HG02870 (cell line): ENCODE results near the gene PANK2.
"Not testable (repeated sequence)": the region's sequence is repeated elsewhere in the genome, so short reads cannot be mapped to it uniquely, and the experiment has no call there.

Experiments
- ATAC-seq: cut with Tn5 transposase; IDR thresholded peaks from one replicate; pipeline ENCODE4 v1.9.1; 2021; ENCODE audit warnings: mild to moderate bottlenecking, moderate library complexity; ENCODE audit not compliant: unreplicated experiment

Gene PANK2

GRCh38 chr20:3925899-3926638, 36.9 kb downstream of the PANK2 start:
- ATAC-seq = no peak

GRCh38 chr20:3927486-3928291, 38.5 kb downstream of the PANK2 start:
- no peak for ATAC-seq

GRCh38 chr20:3929713-3930060, 40.5 kb downstream of the PANK2 start:
- no peak for ATAC-seq

GRCh38 chr20:3930265-3931206, 41.3 kb downstream of the PANK2 start:
- ATAC-seq = no peak

GRCh38 chr20:3931664-3932063, 42.5 kb downstream of the PANK2 start:
- no peak for ATAC-seq

GRCh38 chr20:3932277-3932676, 43.1 kb downstream of the PANK2 start:
- ATAC-seq = no peak

GRCh38 chr20:3932681-3933080, 43.5 kb downstream of the PANK2 start:
- no peak for ATAC-seq

- no peak for ATAC-seq
Measured at GRCh38 chr20:3933218-3933617, 44.0 kb downstream of the PANK2 start.

- ATAC-seq = no peak
Measured at GRCh38 chr20:3934624-3935023, 45.4 kb downstream of the PANK2 start.

GRCh38 chr20:3935295-3935955, 46.2 kb downstream of the PANK2 start:
- no peak for ATAC-seq

GRCh38 chr20:3935956-3936340, 46.8 kb downstream of the PANK2 start:
- no peak for ATAC-seq

- ATAC-seq = no peak
Measured at GRCh38 chr20:3937618-3938017, 48.4 kb downstream of the PANK2 start.

GRCh38 chr20:3940905-3941304, 51.7 kb downstream of the PANK2 start:
- no peak for ATAC-seq

GRCh38 chr20:3946666-3947065, 57.5 kb downstream of the PANK2 start:
- ATAC-seq = not testable (repeated sequence)

- no peak for ATAC-seq
Measured at GRCh38 chr20:3964719-3965118, 75.5 kb downstream of the PANK2 start.

- no peak for ATAC-seq
Measured at GRCh38 chr20:3966571-3966970, 77.4 kb downstream of the PANK2 start.

- ATAC-seq = no peak
Measured at GRCh38 chr20:3970016-3970415, 80.8 kb downstream of the PANK2 start.

- ATAC-seq = no peak
Measured at GRCh38 chr20:3971145-3971544, 82.0 kb downstream of the PANK2 start.

- no peak for ATAC-seq
Measured at GRCh38 chr20:3972161-3972560, 83.0 kb downstream of the PANK2 start.

- ATAC-seq = not testable (repeated sequence)
Measured at GRCh38 chr20:3972631-3973030, 83.4 kb downstream of the PANK2 start.

GRCh38 chr20:3973705-3974104, 84.5 kb downstream of the PANK2 start:
- no peak for ATAC-seq
